NCI-H82 treated with DMSO at 0.1 percent for 48 hours (cell line): Measurements from ENCODE around the gene TMEM129.
A peak's percentile ranks its signal among the peaks of the same experiment; 100 is the strongest.

Source experiments
- DNase-seq: peaks from one replicate; lab custom pipeline; 2025; ENCODE audit not compliant: unreplicated experiment; lab: John Stamatoyannopoulos, UW

TMEM129 gene

GRCh38 chr4:1758306-1759121 lies 37.4 kb upstream of the TMEM129 start:
- no peak for DNase-seq

DNA sequence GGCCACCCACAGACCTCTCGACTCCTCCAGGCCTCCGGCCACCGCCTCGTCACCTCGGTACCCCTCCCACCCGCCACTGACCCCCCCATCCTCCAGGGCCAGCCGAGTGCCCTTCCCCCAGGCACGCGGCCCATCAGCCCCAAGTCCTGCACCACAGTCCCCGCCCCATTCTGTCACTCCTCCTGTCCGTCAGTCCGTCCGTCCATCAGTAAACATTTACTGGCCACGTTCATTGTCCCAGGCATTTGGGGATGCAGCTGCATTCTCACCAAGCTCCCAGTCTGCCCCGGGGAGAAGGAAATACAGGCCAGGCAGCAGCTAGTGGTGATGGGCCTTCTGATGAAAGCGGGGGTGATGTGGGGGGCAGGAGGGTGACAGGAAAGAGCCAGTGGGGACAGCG lies 36.7 kb upstream of the TMEM129 start:
- no peak for DNase-seq

DNA sequence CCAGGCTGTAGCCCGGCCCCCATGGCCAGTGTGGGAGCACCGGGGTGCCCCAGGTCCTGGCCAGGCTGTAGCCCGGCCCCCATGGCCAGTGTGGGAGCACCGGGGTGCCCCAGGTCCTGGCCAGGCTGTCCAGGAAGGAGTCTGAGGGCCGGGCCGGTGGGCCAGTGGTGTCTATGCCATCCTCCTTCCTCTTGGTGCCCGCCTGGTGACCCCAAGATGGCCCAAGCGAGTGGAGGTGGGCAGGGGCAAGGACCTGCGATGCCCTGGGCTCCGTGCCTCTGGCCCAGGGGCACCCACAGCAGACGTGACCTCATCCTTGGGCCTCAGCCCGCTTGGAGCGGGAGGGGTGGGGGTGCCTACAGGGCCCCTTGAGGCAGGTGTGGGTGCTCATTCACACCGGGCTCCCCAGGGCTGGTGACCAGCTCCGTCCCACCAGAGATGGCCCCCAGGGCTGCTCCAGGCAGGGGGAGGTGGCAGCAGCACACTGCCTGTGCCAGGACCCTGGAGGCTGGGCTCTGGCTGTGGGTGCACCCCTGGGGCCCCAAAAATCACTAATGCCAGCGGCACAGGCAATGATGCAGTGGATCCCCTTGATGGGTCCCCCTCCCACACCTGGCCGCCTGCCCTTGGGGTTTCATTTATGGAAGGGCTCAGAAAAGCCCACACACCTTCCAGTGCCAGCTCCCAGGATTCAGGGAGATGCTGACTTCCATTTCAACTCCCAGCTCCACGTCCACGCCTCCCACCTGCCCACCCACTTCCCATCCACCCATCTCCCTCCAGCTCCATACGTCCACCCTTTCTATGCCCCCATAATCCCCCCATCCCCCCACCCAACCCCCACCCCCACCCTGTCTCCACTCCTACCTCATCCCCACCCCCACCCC lies 36.0 kb upstream of the TMEM129 start:
- no peak for DNase-seq

DNA sequence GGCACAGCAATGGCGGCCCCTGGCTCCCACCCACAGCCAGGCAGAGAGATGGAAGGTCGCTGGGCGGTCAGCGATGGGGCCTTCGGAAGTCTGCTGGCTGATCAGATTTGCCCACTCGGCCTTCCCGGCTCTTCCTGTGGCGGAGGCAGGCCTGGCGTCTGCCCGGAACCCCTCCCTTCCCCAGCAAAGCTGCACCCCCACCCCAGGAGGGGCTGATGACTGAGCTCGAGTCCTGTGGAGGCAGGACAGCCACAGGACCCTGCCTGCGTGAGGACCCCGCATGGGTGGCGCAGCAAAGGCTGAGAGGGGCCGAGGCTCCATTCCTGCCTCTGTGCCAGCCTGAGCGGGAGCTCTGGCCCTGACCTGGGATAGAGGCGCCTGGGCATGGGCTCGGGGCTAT lies 35.0 kb upstream of the TMEM129 start:
- no peak for DNase-seq

DNA sequence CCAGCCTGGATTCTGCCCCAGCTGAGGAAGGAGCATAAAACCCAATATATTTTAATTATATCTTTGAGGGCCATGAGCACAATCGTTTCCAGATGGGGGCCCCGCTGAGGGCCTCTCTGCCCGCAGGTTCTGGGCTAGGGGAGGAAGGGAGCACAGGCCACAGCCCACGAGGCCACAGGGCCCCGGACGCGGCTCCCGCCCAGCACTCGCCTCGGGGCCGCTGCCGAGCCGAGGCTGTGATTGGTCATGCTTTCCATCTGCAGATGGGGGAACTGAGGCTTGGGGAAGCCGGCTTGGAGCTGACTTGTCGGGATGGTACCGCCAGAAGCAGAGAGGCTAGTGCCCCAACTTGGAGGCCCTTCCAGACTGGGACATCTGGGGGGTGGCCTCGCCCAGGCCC lies 34.2 kb upstream of the TMEM129 start:
- DNase-seq = no peak

GRCh38 chr4:1754336-1754735 lies 33.2 kb upstream of the TMEM129 start:
- no peak for DNase-seq

- no peak for DNase-seq
Observed at GRCh38 chr4:1753697-1754311, 32.7 kb upstream of the TMEM129 start.

DNA sequence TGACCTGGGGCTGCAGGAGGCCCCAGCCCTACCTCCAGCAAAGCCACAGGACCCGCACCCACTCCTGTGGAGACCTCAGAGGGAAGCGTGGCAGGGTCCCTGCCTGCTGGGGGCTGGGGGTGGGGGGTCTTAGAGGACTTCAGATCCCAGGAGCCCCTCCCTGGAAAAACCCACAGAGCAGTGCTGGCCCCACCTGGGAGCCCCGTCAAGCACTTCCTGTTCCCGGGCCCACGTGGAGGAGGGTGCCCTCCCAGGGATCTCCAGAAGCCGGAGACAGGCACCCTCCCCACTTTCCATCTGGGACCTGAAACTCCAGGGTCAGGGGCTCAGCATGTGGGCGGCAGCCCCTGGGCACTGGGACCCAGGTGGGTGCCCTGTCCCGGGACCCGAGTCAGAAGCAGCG lies 32.2 kb upstream of the TMEM129 start:
- DNase-seq = no peak

DNA sequence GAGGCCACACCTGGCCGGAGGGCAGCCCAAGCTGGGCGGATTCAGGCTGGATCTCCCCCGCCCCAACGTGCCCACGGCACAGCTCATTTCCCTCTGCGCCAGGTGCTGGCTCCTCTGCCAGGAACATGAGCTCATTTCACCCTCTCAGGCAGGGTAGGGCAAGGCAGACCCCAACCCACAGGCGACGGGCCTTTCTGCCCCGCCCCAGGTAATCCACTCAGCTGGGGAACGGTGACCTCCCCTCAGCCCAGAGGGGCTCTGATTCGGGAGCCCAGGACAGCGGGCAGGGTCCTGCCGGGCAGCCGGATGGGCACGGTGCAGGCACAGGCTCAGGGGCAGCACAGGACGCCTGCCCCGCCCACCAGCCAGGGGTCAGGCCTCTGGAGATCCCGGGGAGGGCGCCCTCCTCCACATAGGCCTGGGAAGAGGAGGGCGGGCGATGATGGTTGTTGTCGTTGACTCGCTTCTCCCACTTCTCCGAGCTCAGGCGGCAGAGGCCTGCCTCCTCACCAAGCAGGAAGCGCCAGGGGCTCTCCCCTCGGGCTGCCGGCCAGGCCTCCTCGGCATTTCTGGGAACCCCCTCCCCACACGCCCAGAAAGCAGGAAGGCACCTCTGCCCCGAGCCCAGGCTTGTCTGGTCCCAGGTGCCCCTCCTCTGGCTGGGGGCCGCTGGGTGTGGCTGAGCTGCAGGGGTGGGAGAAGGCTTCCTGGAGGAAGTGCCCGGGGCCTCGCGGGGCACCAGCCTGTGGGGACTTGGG lies 31.3 kb upstream of the TMEM129 start:
- DNase-seq = no peak

DNA sequence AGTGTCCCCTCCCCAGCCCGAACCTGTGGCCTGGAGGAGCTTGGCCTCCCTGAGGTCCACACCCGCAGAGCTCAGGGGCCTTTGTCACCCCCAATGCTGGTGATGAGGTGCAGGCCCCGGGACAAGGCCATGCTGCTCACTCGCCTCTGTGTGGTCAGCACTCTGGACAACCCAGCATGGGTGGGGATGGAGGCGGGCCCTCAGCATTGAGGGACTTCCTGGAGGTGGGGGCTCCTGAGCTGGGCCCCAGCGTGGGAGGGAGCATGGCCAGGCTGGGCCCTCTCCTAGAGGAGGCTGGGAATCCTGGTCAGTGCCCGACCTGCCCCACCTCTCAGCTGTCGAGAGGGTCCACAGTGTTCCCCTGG lies 30.8 kb upstream of the TMEM129 start:
- DNase-seq = no peak

DNA sequence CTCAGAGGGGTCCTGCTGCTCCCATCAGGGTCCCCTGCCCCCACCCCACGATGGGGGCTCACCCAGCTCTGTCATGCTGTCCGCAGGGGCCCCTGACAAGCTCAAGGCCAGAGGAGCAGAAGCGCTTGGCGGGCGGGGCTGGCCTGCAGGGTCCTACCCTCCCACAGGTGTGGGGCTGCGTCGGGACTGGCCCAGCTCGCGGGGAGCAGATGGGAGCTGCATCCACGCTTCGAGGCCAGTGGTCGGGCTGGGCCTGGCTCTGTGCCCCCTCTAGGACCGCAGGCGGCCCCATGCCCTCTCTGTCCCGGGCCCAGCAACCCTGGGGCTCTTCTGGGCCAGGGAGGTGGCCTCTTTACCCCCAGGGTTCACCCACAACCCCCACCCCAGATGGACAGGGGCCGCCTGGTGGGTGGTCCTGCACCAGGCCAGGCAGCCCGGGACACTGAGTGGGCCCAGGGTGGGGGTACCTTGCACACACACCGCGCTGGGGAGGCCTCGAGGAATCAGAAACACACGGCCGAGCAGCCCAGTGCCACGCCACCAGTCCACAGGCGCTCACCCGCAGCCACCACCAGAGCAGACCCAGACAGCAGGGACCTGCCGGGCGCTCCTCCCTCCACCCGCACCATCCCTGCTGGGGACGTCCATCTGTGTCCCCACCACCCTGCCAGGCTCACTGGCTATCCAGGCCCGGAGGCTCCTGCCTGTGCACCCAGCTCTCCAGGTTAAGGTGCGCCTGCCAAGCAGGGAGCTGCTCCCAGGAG lies 30.2 kb upstream of the TMEM129 start:
- DNase-seq = no peak

DNA sequence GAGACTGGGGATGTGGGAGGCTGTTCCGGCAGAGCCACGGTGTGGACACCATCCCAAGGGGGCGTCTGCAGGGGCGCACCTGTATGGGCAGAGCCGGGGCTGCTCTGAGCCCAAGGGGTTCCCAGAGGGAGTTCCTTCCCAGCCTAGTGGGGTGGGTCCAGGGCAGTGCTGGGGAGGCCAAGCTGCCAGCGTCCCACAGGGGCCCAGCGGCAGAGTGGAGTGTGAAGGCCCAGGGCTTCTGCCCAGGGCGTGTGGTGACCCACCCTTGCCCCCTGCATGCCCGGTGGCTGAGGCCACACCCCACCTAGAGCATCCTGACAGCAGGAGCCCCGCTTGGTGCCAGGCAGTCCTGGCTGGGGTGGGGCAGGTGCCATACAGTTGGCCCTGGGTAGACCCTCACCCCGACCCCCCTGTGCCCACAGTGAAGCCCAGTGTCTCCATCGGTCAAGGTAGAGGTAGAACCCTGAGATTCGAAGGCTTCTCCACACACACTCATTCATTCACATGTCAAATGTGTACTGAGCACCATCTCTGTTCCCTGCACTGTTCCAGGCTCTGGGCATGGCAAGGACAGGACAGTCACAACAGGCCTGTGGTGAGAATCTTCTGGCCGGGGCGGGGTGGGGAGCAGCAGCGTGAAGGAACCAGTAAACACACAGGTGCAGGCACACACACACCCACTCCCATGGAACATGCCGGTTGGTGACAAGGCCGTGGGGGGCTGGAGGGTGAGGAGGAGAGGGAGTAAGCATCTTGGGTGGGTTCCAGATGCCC lies 29.4 kb upstream of the TMEM129 start:
- DNase-seq = no peak

DNA sequence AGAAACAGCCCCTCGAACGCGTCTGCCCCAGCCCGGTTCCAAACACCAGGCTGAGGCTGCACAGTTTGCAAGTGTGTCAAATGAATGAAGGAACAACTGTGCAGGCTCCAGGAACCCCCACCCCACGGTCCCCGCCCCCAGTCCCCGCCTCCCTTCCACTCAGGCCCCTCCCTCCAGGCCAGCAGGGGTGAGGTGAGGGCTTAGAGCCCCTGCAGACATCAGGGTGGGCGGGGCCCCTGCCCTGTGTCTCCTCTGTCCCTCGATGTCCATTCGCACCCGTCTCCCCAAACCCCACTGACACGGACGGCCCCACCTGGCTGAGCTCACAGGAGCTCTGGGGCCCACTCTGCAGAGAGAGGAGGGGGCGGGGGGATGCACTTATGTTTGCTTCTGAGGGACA lies 28.7 kb upstream of the TMEM129 start:
- DNase-seq = no peak

GRCh38 chr4:1749370-1749769 lies 28.2 kb upstream of the TMEM129 start:
- no peak for DNase-seq

- peak; percentile 30 for DNase-seq
Observed at GRCh38 chr4:1748465-1748995, 27.4 kb upstream of the TMEM129 start.

GRCh38 chr4:1747603-1747967 lies 26.5 kb upstream of the TMEM129 start:
- DNase-seq = no peak

DNA sequence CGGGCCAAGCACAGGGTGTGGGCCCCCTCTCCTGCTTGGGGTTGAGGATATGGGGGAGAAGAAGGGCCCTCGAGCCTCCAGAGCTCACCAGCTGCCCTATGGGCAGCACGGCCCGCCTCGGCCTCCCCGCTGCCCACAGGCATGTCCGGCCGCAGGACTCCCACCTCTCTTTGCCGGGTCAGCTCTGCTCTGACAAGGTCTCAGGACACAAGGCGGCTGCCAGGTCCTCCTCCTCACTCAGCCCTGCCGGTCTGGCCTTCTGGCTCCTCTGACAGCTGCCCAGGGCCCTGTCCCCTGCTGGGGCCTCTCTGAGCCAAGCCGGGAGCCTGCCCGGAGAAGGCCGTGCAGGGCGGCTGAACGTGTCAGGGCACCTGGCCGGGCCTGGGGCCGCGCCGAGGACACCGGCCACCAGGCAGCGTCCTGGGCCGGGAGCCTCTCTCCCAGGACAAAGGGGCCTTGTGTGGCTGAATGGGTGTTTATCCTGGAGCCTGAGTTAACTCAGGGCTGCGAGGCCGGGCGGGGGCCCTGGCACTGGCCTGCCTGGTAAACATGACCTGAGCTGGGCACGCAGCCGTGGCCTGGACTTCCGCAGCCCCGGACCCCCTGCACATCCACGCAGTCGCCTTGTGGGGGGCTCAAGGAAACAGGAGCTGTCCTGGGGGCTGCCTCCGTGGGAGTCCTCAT lies 25.9 kb upstream of the TMEM129 start:
- no peak for DNase-seq

GRCh38 chr4:1746265-1746691 lies 25.2 kb upstream of the TMEM129 start:
- DNase-seq = peak; percentile 59

DNA sequence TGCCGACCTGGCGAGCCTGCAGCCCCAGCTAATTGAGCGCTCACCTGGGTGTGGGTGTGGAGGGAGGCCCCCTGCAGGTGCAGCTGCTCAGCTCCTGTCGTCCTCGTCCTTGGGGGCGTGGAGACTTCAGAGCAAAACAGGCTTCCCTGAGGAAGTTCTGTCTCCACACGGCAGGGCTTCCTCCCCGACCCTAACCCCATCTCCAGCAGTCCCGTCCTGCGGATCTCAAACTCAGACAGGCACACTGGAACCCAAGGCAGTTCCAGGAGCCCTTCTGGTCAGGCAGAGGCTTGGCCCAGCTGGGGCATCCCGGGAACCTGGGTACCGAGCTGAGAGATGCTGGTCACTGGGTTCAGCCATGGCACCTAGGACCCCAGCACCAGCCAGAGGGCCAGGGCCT lies 24.6 kb upstream of the TMEM129 start:
- no peak for DNase-seq
